ENCODE data around the gene SPACA5. TPM values are rescaled to one million over a fixed set of nuclear protein-coding genes. Genes with fewer than 3 reads are reported as not detected.
A peak's percentile ranks its signal among the peaks of the same experiment; 100 is the strongest.
"Not testable (repeated sequence)": the region's sequence is repeated elsewhere in the genome, so short reads cannot be mapped to it uniquely, and the experiment has no call there.

Gene SPACA5
- total and polyA plus RNA-seq, 2 donors from 2014 or later, result not detected

GRCh38 chrX:48019892-48020291 is 13.1 kb downstream of the SPACA5 start:
- intact Hi-C loops (cut with DNase I); DNase-seq; H3K4me1 ChIP-seq (ENCODE audit: control insufficient read depth in 2 of 3, insufficient read depth in 2 of 3, low read depth in 1 of 3, low read length in 3 of 3); H3K27ac ChIP-seq (ENCODE audit: low read depth in 2 of 2, low read length in 2 of 2); H3K4me3 ChIP-seq (ENCODE audit: low read length in 3 of 3); H3K27me3 ChIP-seq (ENCODE audit: control insufficient read depth, insufficient read depth, low read length); FAIRE-seq; H3K9ac ChIP-seq (ENCODE audit: low read length in 3 of 3); H3K9me3 ChIP-seq (ENCODE audit: control insufficient read depth in 2 of 3, insufficient read depth in 1 of 3, low read length in 3 of 3); H3K36me3 ChIP-seq (ENCODE audit: control insufficient read depth in 2 of 3, insufficient read depth in 3 of 3, low read length in 3 of 3): not testable (repeated sequence)

- H3K9ac ChIP-seq (ENCODE audit: low read length in 3 of 3); H3K27me3 ChIP-seq (ENCODE audit: control insufficient read depth, insufficient read depth, low read length): not testable (repeated sequence)
Measured at GRCh38 chrX:48020472-48020871, 13.7 kb downstream of the SPACA5 start.

GRCh38 chrX:48021026-48021900 is 14.5 kb downstream of the SPACA5 start:
- Histone ChIP-seq H3K9me3 (ENCODE audit: control insufficient read depth in 2 of 3, insufficient read depth in 1 of 3, low read length in 3 of 3) (no peaks in the 10 kb centered on the region), H3K4me1 (ENCODE audit: control insufficient read depth in 2 of 3, insufficient read depth in 2 of 3, low read depth in 1 of 3, low read length in 3 of 3) (no peaks in the 10 kb centered on the region), H3K36me3 (ENCODE audit: control insufficient read depth in 2 of 3, insufficient read depth in 3 of 3, low read length in 3 of 3) (no peaks in the 10 kb centered on the region), H3K27me3 (ENCODE audit: control insufficient read depth, insufficient read depth, low read length) (no peaks in the 10 kb centered on the region), H3K9ac (ENCODE audit: low read length in 3 of 3) (peak overlapping the region; percentile 80 to 89 (median 89)), H3K27ac (ENCODE audit: low read depth in 2 of 2, low read length in 2 of 2) (peak overlapping the region; percentile 95 to 97), H3K4me3 (ENCODE audit: low read length in 3 of 3) (peak overlapping the region; percentile 86 to 94 (median 87))
- DNase-seq, result peak; percentile 84 to 93 (median 87)
- intact Hi-C loops (cut with DNase I), result no loop called here
- no peak for TF ChIP-seq CTCF (IDR thresholded peaks at IDR 0.05; ENCODE audit: borderline replicate concordance, extremely low read depth, insufficient read depth)
- FAIRE-seq, result no peak

More at GRCh38 chrX:48020472-48020871, 13.7 kb downstream of the SPACA5 start:
- DNase-seq; H3K4me1 ChIP-seq (ENCODE audit: control insufficient read depth in 2 of 3, insufficient read depth in 2 of 3, low read depth in 1 of 3, low read length in 3 of 3); H3K9me3 ChIP-seq (ENCODE audit: control insufficient read depth in 2 of 3, insufficient read depth in 1 of 3, low read length in 3 of 3); H3K36me3 ChIP-seq (ENCODE audit: control insufficient read depth in 2 of 3, insufficient read depth in 3 of 3, low read length in 3 of 3); H3K27ac ChIP-seq (ENCODE audit: low read depth in 2 of 2, low read length in 2 of 2); intact Hi-C loops (cut with DNase I): not testable (repeated sequence)
- H3K4me3 ChIP-seq (ENCODE audit: low read length in 3 of 3), result peak overlapping the region; percentile 86 to 94 (median 87)
- FAIRE-seq, result peak; percentile 27

- Histone ChIP-seq H3K27ac (ENCODE audit: low read depth in 2 of 2, low read length in 2 of 2) (no peak overlapping the region), H3K36me3 (ENCODE audit: control insufficient read depth in 2 of 3, insufficient read depth in 3 of 3, low read length in 3 of 3) (no peaks in the 10 kb centered on the region), H3K27me3 (ENCODE audit: control insufficient read depth, insufficient read depth, low read length) (no peaks in the 10 kb centered on the region), H3K4me3 (ENCODE audit: low read length in 3 of 3) (peak overlapping the region in 1 of 3 donors; percentile 86), H3K4me1 (ENCODE audit: control insufficient read depth in 2 of 3, insufficient read depth in 2 of 3, low read depth in 1 of 3, low read length in 3 of 3) (no peaks in the 10 kb centered on the region), H3K9ac (ENCODE audit: low read length in 3 of 3) (peak overlapping the region in 2 of 3 donors; percentile 80 to 89), H3K9me3 (ENCODE audit: control insufficient read depth in 2 of 3, insufficient read depth in 1 of 3, low read length in 3 of 3) (no peaks in the 10 kb centered on the region)
- no peak for DNase-seq
- no peak for TF ChIP-seq CTCF (IDR thresholded peaks at IDR 0.05; ENCODE audit: borderline replicate concordance, extremely low read depth, insufficient read depth)
- intact Hi-C loops (cut with DNase I), result no loop called here
- FAIRE-seq, result no peak
Measured at GRCh38 chrX:48022100-48022499, 15.3 kb downstream of the SPACA5 start.

All from kidney (tissue), 14 donors.